Activated naive CD8-positive, alpha-beta T cell treated with anti-CD3 and anti-CD28 coated beads, Interleukin-2, amount 50 U/mL, for 24 hours (primary cell): Measurements from ENCODE around the gene RORB.

Experiments
- ATAC-seq: fragments of 150-1000 bp; cut with Tn5 transposase; one replicate; pipeline ENCODE4 v1.10.0; 2021
- DNase-seq: peaks from one replicate; pipeline ENCODE4 v3.0.0; 2021
- H3K27ac Mint-ChIP-seq: one replicate; pipeline ENCODE4 v1.8.0; 2021; ENCODE audit warnings: mild to moderate bottlenecking, mixed read lengths
- H3K27me3 Mint-ChIP-seq: one replicate; pipeline ENCODE4 v1.8.0; 2021; ENCODE audit warnings: mixed read lengths
- H3K36me3 Mint-ChIP-seq: one replicate; pipeline ENCODE4 v1.8.0; 2021; ENCODE audit warnings: low read depth, mixed read lengths
- H3K4me1 Mint-ChIP-seq: one replicate; pipeline ENCODE4 v1.8.0; 2021; ENCODE audit warnings: mixed read lengths
- H3K4me3 Mint-ChIP-seq: one replicate; pipeline ENCODE4 v1.8.0; 2021; ENCODE audit warnings: mild to moderate bottlenecking, moderate library complexity, mixed read lengths
- H3K9me3 Mint-ChIP-seq: one replicate; pipeline ENCODE4 v1.8.0; 2021; ENCODE audit warnings: mixed read lengths

Gene RORB

DNA sequence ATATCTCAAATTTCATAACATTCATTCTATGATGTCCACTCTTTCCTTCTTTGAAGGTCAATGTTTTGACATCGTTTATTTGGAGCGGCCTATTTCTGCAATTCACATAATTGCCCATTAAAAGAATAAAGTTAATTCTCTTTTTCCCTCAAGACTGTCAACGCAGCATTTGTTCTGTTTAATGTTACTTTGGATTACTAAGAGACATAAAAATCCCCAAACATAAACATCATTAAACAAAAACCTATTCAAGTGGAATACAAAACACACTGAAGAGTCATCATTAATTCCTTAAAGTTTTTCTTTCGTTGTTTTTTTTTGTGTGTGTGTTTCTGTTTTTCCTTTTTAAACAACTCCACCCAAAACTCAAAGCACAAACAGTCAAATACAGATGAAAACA, 239.5 kb downstream of the RORB start:
- H3K9me3 Mint-ChIP-seq: no peaks in the 10 kb centered on the region
- no peak overlapping the region for H3K27ac Mint-ChIP-seq
- peaks cover 4% of the 10 kb centered on the region for H3K27me3 Mint-ChIP-seq
- H3K4me3 Mint-ChIP-seq: no peak overlapping the region
- no peak for DNase-seq
- no peaks in the 10 kb centered on the region for H3K4me1 Mint-ChIP-seq
- no peaks in the 10 kb centered on the region for H3K36me3 Mint-ChIP-seq
- ATAC-seq: no peak

GRCh38 chr9:74742191-74742790, 245.2 kb downstream of the RORB start:
- DNase-seq: no peak
- Mint-ChIP-seq H3K9me3 (no peaks in the 10 kb centered on the region), H3K27me3 (peaks cover 26% of the 10 kb centered on the region), H3K36me3 (no peaks in the 10 kb centered on the region), H3K27ac (no peak overlapping the region), H3K4me1 (no peaks in the 10 kb centered on the region), H3K4me3 (no peak overlapping the region)
- no peak for ATAC-seq
